Mesodermal cell (in vitro differentiated cells): Measurements from ENCODE around the gene FUT8.

Experiments used
- H3K27ac ChIP-seq: 2 replicates; pipeline ENCODE4 v1.7.0; 2013; ENCODE audit warnings: mild to moderate bottlenecking, low read depth, low read length, moderate library complexity; ENCODE audit not compliant: severe bottlenecking
- H3K36me3 ChIP-seq: 2 replicates; pipeline ENCODE4 v1.7.1; 2013; ENCODE audit warnings: mild to moderate bottlenecking, low read length, moderate library complexity; ENCODE audit not compliant: control insufficient read depth, insufficient read depth
- H3K4me1 ChIP-seq: one replicate; pipeline ENCODE4 v1.7.1; 2013; ENCODE audit warnings: mild to moderate bottlenecking, low read length; ENCODE audit not compliant: insufficient read depth, control insufficient read depth, poor library complexity, severe bottlenecking
- H3K4me3 ChIP-seq: 2 replicates; pipeline ENCODE4 v1.7.0; 2013; ENCODE audit warnings: low read length, control low read depth, mild to moderate bottlenecking; ENCODE audit not compliant: insufficient read depth, poor library complexity, severe bottlenecking; ENCODE audit errors: extremely low read depth
- H3K9me3 ChIP-seq: 2 replicates; pipeline ENCODE4 v1.7.1; 2013; ENCODE audit warnings: mild to moderate bottlenecking, low read length, moderate library complexity; ENCODE audit not compliant: control insufficient read depth
- WGBS, 2 experiments: methylation state at CpG; one replicate each; pipeline ENCODE4 v1.1.5; 2013; ENCODE audit warnings: missing lambda C conversion rate in 2 of 2; ENCODE audit not compliant: insufficient coverage in 2 of 2; 5-methylcytosine and 5-hydroxymethylcytosine counted together

The FUT8 gene

DNA sequence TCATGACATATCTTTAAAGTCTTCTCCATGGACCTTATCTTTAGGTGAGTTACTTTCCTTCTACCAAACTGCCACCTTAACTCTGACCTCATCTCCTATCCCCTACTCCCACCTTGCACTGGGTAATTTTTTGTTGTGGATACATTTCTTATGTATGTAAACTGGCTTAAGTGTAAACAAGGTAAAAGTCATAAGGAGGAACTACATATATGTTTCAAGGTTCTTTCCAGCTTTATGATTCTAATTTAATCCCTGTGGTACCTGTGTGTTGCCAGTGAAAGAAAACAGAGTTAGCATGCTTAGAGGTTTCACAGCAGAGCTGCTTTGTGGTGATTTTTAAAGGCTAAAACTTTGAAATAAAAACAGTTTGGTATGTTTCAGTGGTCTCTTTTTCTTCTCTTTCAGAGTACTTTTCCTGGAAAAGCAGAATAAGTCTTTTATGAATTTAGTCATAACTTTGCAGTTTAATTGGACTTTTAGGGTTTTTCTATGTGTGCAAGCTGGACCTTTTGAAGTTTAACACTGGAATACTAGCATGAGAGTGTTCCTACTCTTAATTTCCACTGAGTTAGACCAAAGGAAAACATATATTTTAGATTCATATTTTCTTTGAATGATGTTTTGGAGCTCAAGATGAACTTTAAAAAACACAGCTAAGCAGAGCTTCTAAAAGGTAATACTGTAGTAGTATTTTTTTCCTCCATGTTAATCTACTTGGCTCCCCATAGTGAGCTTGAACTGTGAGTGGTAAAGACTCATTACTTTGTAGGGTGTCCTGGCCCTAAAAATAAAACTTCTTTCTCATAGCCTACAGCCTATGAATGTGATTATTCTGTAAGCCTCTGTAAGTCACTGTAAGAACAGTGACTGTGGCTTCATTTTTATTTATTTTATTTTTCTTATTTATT lies 105.4 kb downstream of the FUT8 start:
- Histone ChIP-seq H3K4me1 (no peaks in the 10 kb centered on the region), H3K9me3 (no peaks in the 10 kb centered on the region), H3K4me3 (no peak overlapping the region), H3K36me3 (no peaks in the 10 kb centered on the region), H3K27ac (no peak overlapping the region)

GRCh38 chr14:65528069-65528468 lies 115.5 kb downstream of the FUT8 start:
- Histone ChIP-seq H3K4me1 (no peaks in the 10 kb centered on the region), H3K27ac (no peak overlapping the region), H3K36me3 (no peaks in the 10 kb centered on the region), H3K9me3 (peaks cover 15% of the 10 kb centered on the region), H3K4me3 (no peak overlapping the region)
- 96% methylated on average over 11 of the region's 11 CpGs for WGBS, 2 experiments

DNA sequence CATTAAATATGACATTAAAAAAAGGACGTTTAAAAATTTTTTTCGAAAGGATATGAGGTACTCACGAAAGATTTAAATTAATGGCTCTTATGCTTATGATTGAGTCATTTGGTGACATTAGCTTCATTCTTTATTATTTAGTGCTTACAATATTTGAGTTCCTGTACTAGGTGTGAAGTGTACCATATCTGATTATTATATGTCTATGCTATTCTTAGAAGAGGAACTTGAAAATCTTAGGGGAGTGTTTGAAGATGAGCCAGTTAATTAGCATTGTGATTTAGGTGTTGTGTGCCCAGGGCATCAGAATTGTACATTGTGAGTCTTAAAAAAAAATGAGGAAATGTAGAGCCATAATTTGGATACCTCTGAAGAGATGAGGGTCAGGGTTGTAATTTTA lies 118.6 kb downstream of the FUT8 start:
- no peak overlapping the region for H3K27ac ChIP-seq
- no peaks in the 10 kb centered on the region for H3K36me3 ChIP-seq
- WGBS, 2 experiments = 80% methylated on average over 1 of the region's 3 CpGs; no CpG with 5 or more reads in 1 of the 2 experiments
- no peak overlapping the region for H3K4me3 ChIP-seq
- H3K9me3 ChIP-seq = peaks cover 21% of the 10 kb centered on the region
- H3K4me1 ChIP-seq = no peaks in the 10 kb centered on the region

DNA sequence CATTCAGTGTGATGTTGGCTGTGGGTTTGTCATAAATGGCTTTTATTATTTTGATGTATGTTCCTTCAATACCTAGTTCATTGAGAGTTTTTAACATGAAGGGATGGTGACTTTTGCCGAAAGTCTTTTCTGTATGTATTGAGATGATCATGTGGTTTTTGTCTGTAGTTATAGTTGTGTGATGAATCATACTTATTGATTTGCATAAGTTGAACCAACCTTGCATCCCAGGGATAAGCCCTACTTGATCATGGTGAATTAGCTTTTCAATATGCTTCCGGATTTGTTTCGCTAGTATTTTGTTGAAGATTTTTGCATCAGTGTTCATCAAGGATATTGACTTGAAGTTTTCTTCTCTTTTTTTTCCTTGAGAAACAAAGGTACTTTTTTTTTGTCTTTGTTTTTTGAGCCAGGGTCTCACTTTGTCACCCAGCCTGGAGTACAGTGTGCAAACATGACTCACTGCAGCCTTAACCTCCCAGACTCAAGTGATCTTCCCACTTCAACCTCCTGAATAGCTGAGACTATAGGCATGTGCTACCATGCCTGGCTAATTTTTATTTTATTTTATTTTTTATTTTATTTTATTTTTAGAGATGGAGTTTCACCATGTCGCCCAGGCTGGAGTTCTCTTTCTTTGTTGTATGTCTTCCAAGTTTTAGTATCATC lies 121.3 kb downstream of the FUT8 start:
- Histone ChIP-seq H3K9me3 (peaks cover 12% of the 10 kb centered on the region), H3K36me3 (no peaks in the 10 kb centered on the region), H3K27ac (no peak overlapping the region), H3K4me3 (no peak overlapping the region), H3K4me1 (no peaks in the 10 kb centered on the region)
- WGBS, 2 experiments = 90 to 100% methylated on average over 2 of the region's 4 CpGs

DNA sequence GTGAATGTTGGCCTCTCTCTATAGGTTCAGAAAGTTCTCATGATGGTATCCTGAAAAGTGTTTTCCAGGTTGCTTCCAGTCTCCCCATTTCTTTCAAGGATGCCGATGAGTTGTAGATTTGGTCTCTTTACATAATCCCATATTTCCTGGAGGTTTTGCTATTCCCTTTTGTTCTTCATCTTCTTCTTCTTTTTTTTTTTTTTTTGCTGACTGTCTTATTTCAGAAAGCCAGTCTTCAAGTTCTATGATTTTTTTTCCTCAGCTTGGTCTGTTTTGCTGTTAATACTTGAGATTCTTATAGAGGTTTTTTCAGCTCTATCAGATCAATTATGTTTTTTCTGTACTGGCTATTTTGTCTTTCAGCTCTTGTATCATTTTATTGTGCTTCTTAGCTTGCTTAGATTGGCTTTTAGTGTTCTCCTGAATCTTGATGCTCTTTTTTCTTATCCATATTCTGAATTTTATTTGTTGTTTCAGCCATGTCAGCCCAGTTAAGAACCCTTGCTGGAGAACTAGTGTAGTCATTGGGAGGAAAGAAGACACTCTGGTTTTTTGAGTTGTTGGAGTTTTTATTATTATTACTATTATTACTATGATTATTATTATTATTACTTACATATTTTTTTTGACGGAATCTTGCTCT lies 124.4 kb downstream of the FUT8 start:
- WGBS, 2 experiments = 60% methylated on average over 1 of the region's 2 CpGs; no CpG with 5 or more reads in 1 of the 2 experiments
- H3K27ac ChIP-seq = no peak overlapping the region

DNA sequence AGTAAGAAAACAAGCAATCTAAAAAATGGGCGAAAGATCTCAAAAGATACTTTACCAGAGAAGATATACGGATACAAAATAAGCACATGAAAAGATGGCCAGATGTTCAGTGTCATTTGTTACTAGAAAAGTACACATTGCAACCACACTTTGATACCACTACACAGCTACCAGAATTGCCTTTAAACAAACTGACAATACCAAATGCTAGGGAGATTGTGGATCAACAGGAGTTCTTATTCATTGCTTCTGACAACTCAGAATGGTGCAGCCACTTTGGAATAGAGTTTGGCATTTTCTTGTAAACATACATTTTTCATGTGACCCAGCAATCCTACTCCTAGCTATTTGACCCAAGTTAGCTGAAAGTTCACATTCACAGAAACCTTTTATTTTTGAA lies 136.3 kb downstream of the FUT8 start:
- Histone ChIP-seq H3K4me1 (no peaks in the 10 kb centered on the region), H3K36me3 (no peaks in the 10 kb centered on the region), H3K27ac (no peak overlapping the region), H3K4me3 (no peak overlapping the region), H3K9me3 (no peaks in the 10 kb centered on the region)
- WGBS, 2 experiments = 94% methylated on average over 2 of the region's 2 CpGs; no CpG with 5 or more reads in 1 of the 2 experiments

More for the DNA sequence above, 124.4 kb downstream of the FUT8 start:
- no peak overlapping the region for H3K4me3 ChIP-seq
- H3K9me3 ChIP-seq = peaks cover 12% of the 10 kb centered on the region
- no peaks in the 10 kb centered on the region for H3K36me3 ChIP-seq
- no peaks in the 10 kb centered on the region for H3K4me1 ChIP-seq

DNA sequence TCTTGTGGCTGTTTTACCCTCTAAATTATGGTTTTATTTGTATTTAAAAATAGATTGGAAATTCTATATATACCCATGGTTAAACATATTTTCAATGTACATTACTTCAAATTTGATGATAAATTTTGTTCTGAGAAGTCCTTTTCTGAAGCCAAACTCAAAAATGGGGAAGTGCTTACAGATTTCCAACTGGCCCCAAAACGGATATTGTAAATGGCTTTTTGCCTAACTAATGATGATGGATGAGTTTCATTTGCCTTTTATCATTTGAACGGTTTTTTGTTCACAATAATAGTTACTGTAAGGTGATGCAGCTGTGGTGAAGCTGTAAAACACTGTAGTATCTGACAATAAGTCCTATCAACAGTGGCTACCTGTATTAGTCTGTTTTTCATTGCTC lies 136.9 kb downstream of the FUT8 start:
- H3K36me3 ChIP-seq = no peaks in the 10 kb centered on the region
- no peaks in the 10 kb centered on the region for H3K9me3 ChIP-seq
- 69 to 100% methylated on average over 1 to 2 of the region's 2 CpGs for WGBS, 2 experiments
- no peaks in the 10 kb centered on the region for H3K4me1 ChIP-seq
- no peak overlapping the region for H3K4me3 ChIP-seq
- H3K27ac ChIP-seq = no peak overlapping the region

GRCh38 chr14:65550779-65551643 lies 138.5 kb downstream of the FUT8 start:
- WGBS, 2 experiments = 100% methylated on average over 2 of the region's 6 CpGs
- H3K27ac ChIP-seq = no peak overlapping the region
- no peak overlapping the region for H3K4me3 ChIP-seq
- H3K4me1 ChIP-seq = no peaks in the 10 kb centered on the region
- no peaks in the 10 kb centered on the region for H3K9me3 ChIP-seq
- H3K36me3 ChIP-seq = no peaks in the 10 kb centered on the region

DNA sequence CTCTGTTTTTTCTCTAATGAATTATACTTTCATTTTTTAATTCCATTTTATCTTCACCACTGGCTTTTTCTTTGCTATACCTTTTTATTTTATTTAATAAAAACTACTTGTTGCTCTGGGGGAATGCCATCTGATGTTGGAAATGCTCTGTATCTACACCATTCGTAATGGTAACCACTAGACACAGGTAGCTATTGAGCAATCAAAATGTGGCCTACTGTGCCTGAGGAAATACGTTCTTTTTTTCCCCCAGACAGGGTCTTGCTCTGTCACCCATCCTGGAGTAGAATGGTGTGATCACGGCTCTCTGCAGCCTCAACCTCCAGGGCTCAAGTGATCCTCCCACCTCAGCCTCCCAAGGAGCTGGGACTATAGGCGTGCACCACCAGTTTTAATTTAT lies 140.2 kb downstream of the FUT8 start:
- Histone ChIP-seq H3K9me3 (no peaks in the 10 kb centered on the region), H3K4me3 (no peak overlapping the region), H3K36me3 (no peaks in the 10 kb centered on the region), H3K27ac (no peak overlapping the region), H3K4me1 (no peaks in the 10 kb centered on the region)
- WGBS, 2 experiments = 80% methylated on average over 2 of the region's 4 CpGs; no CpG with 5 or more reads in 1 of the 2 experiments

GRCh38 chr14:65554837-65555236 lies 142.3 kb downstream of the FUT8 start:
- no peak overlapping the region for H3K4me3 ChIP-seq
- H3K36me3 ChIP-seq = no peaks in the 10 kb centered on the region
- H3K27ac ChIP-seq = no peak overlapping the region
- no peaks in the 10 kb centered on the region for H3K4me1 ChIP-seq
- H3K9me3 ChIP-seq = no peaks in the 10 kb centered on the region
